Thoracic aorta (tissue), 2 donors: ENCODE results near the gene LRRC63. TPM values are rescaled to one million over a fixed set of nuclear protein-coding genes. Genes with fewer than 3 reads are reported as not detected.

ENCODE experiments used
- ATAC-seq: fragments of 150-250 bp; one replicate; pipeline ENCODE4 v1.8.0; 2017; ENCODE audit warnings: low read depth; ENCODE audit not compliant: insufficient number of reproducible peaks, low FRiP score
- DNase-seq: peaks from one replicate; pipeline ENCODE4 v3.0.0-alpha.2; 2020; ENCODE audit warnings: low spot score
- H3K27ac ChIP-seq, 2 donors: fragments of 200-600 bp; sonication (generic); 1 replicate in 1 of 2; 2 replicates in 1 of 2; pipeline ENCODE4 v1.5.1; 2016; ENCODE audit warnings: mild to moderate bottlenecking in 2 of 2, moderate library complexity in 2 of 2
- H3K27me3 ChIP-seq: fragments of 200-600 bp; sonication (generic); replicated peaks from 2 replicates; pipeline ENCODE4 v1.6.0; 2016; ENCODE audit warnings: mild to moderate bottlenecking; ENCODE audit not compliant: insufficient read depth
- H3K36me3 ChIP-seq: fragments of 200-600 bp; sonication (generic); one replicate; pipeline ENCODE4 v1.5.1; 2016
- H3K4me1 ChIP-seq, 2 donors: fragments of 200-600 bp; sonication (generic); 1 replicate in 1 of 2; 2 replicates in 1 of 2; pipeline versions ENCODE4 v1.5.1 to v1.6.0; 2016; ENCODE audit warnings: low read depth in 2 of 2, mild to moderate bottlenecking in 1 of 2; ENCODE audit not compliant: control insufficient read depth in 1 of 2
- H3K4me3 ChIP-seq: fragments of 200-600 bp; sonication (generic); 2 replicates; pipeline ENCODE4 v1.5.1; 2016; ENCODE audit warnings: mild to moderate bottlenecking
- H3K9me3 ChIP-seq: fragments of 200-600 bp; sonication (generic); 2 replicates; pipeline ENCODE4 v1.5.1; 2016
- CTCF ChIP-seq: fragments of 200-600 bp; sonication (generic); IDR thresholded peaks from one replicate; pipeline ENCODE4 v1.5.1; 2019; ENCODE audit warnings: antibody characterized with exemption
- total RNA-seq, 2 donors: library from RNA; depleted of rRNA; stranded (reverse); fragments of >200 nt; gene quantifications; one replicate each; pipeline versions ENCODE4 v1.1.0 to v1.2.3, GENCODE V29; 2016

Gene LRRC63
- total RNA-seq, 2 donors from 2014 or later: 3.6 TPM; not detected in 1

GRCh38 chr13:46320821-46321220 lies 109.1 kb downstream of the LRRC63 start:
- Histone ChIP-seq H3K27ac (no peak overlapping the region), H3K4me3 (no peak overlapping the region), H3K36me3 (no peaks in the 10 kb centered on the region), H3K9me3 (no peaks in the 10 kb centered on the region), H3K4me1 (no peaks in the 10 kb centered on the region), H3K27me3 (no peaks in the 10 kb centered on the region)
- TF ChIP-seq CTCF: no peak
- no peak for ATAC-seq
- DNase-seq: no peak

- ATAC-seq: no peak
- peak; percentile 66 for TF ChIP-seq CTCF
- no peak for DNase-seq
- Histone ChIP-seq H3K4me3 (no peak overlapping the region), H3K4me1 (no peaks in the 10 kb centered on the region), H3K27ac (no peak overlapping the region), H3K27me3 (no peaks in the 10 kb centered on the region), H3K36me3 (no peaks in the 10 kb centered on the region), H3K9me3 (no peaks in the 10 kb centered on the region)
These were observed 109.9 kb downstream of the LRRC63 start for GRCh38 chr13:46321494-46322225.

DNA sequence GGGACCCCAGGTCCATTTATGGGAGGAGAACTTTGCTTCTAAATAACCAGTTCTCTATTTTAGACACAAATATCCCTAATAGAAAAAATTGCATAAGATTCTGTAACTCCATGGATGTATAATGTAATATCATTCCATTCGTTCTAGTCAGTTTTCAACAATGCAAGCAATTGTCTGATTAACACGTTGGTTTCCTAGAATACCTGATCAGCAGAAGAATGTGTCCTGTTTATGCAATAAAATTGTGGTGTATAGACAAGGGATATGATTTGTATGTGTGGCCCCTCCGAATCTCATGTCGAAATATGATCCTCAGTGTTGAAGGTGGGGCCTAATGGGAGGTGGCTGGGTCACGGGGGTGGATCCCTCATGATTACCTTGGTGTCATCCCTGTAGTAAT lies 113.2 kb downstream of the LRRC63 start:
- Histone ChIP-seq H3K4me3 (no peak overlapping the region), H3K36me3 (no peaks in the 10 kb centered on the region), H3K27ac (no peak overlapping the region), H3K9me3 (no peaks in the 10 kb centered on the region), H3K4me1 (no peaks in the 10 kb centered on the region), H3K27me3 (no peaks in the 10 kb centered on the region)
- DNase-seq (no peak), ATAC-seq (no peak)
- no peak for TF ChIP-seq CTCF

Other genes with a start within 250 kb of the LRRC63 start
- gene ZC3H13, start 159.2 kb upstream of the LRRC63 start, total RNA-seq: 10 to 100 TPM; 21.8 to 39.5 TPM
- gene CPB2, start 106.9 kb upstream of the LRRC63 start, total RNA-seq: not detected
- 10 to 100 TPM; 61.7 to 66.3 TPM for gene LCP1, start 29.8 kb upstream of the LRRC63 start, total RNA-seq
- 10 to 100 TPM in 1 of 2 donors, 1 to 10 TPM in 1; 7.3 to 14.0 TPM for gene RUBCNL, start 175.3 kb downstream of the LRRC63 start, total RNA-seq